Tibial nerve (tissue), 4 donors: Measurements from ENCODE around the gene RBM47. TPM values are rescaled to one million over a fixed set of nuclear protein-coding genes. Genes with fewer than 3 reads are reported as not detected.

ENCODE experiments used
- DNase-seq, 2 donors: peaks; one replicate each; pipeline ENCODE4 v3.0.0-alpha.2; 2019; ENCODE audit warnings: low spot score in 2 of 2
- H3K27ac ChIP-seq, 4 donors: fragments of 200-600 bp; sonication (generic) in 3 of 4; one replicate each; pipeline ENCODE4 v1.5.1; 2017 to 2019; ENCODE audit warnings: mild to moderate bottlenecking in 1 of 4
- H3K27me3 ChIP-seq, 2 donors: fragments of 200-600 bp; sonication (generic) in 1 of 2; one replicate each; pipeline versions ENCODE4 v1.5.1 to v1.6.0; 2017 to 2019
- H3K36me3 ChIP-seq, 3 donors: fragments of 200-600 bp; sonication (generic); one replicate each; pipeline ENCODE4 v1.5.1; 2018 to 2019
- H3K4me1 ChIP-seq, 4 donors: fragments of 200-600 bp; sonication (generic) in 3 of 4; one replicate each; pipeline ENCODE4 v1.5.1; 2017 to 2019
- H3K4me3 ChIP-seq, 4 donors: fragments of 200-600 bp; sonication (generic) in 3 of 4; one replicate each; pipeline ENCODE4 v1.5.1; 2017 to 2019; ENCODE audit warnings: mild to moderate bottlenecking in 1 of 4, moderate library complexity in 1 of 4
- H3K9me3 ChIP-seq, 4 donors: fragments of 200-600 bp; sonication (generic) in 3 of 4; one replicate each; pipeline ENCODE4 v1.5.1; 2017 to 2019
- EP300 ChIP-seq, 2 donors: sonication (generic); formaldehyde crosslinking; IDR thresholded peaks; one replicate each; pipeline ENCODE4 v1.6.1; 2017; ENCODE audit warnings: antibody characterized with exemption in 2 of 2, mild to moderate bottlenecking in 1 of 2
- POLR2A ChIP-seq, 2 donors: fragments of 450-650 bp; IDR thresholded peaks; one replicate each; pipeline ENCODE4 v1.6.1; 2017; ENCODE audit warnings: antibody characterized with exemption in 2 of 2, mild to moderate bottlenecking in 2 of 2, moderate library complexity in 2 of 2
- WGBS, 2 donors: methylation state at CpG; one replicate each; pipeline ENCODE4 v1.1.5; 2018; 5-methylcytosine and 5-hydroxymethylcytosine counted together
- total RNA-seq, 4 donors: library from RNA; depleted of rRNA; stranded (reverse); fragments of >200 nt; gene quantifications; one replicate each; pipeline ENCODE4 v1.1.0, GENCODE V29; 2016
- TF ChIP-seq, protein P1 (sequence below), 5 experiments: fragments of 200-600 bp in 3 of 5; fragments of 450-650 bp in 2 of 5; sonication (generic) in 3 of 5; IDR thresholded peaks; one replicate each; pipeline ENCODE4 v1.5.1; 2016 to 2019; ENCODE audit warnings: antibody characterized with exemption in 5 of 5, mild to moderate bottlenecking in 3 of 5, moderate library complexity in 2 of 5

Gene RBM47
- total RNA-seq, 4 donors from 2014 or later = 22.8 to 93.9 (median 41.0) TPM

DNA sequence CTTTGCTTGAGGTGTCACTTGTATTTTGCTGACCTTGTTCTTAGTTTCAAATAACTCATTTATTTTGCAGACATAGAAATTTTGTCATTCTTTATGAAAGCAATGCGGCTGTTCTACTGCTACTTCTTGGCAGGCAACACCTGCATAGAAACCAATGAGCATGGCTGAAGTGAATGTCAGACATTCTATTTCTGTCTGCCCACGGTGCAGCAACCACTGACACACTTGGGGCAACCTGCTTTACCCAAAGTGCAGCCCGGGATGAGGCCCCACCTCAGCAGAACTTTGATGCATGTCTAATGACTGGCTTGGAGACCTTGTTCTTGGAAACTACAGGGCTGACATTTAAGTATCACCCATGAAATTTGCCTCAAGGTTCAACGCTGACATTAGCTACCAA is 93.6 kb downstream of the RBM47 start:
- DNase-seq = no peak

DNA sequence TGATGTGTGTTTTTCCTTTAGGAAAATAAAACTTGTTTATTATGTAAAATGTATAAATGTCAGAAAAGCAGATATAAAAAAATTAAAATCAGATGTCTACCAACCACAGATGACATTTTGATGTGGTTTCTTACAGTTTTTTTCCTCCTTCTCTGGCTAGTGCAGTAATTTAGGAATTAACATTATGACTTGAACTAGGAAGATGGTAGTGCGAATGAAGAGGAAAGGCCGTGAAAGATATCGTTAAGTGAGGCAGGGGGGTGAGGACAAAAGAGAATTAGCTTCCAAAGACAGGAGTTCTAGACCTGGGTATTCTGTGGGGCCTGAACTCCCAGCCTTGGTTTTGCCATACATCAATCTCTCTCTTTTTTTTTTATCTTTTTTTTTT is 98.0 kb downstream of the RBM47 start:
- no peak for DNase-seq
- Histone ChIP-seq H3K36me3 (no peaks in the 10 kb centered on the region), H3K4me3 (no peak overlapping the region), H3K9me3 (no peaks in the 10 kb centered on the region), H3K4me1 (no peaks in the 10 kb centered on the region), H3K27ac (no peak overlapping the region), H3K27me3 (no peaks in the 10 kb centered on the region)
- WGBS, 2 donors = 77% methylated on average over 3 of the region's 3 CpGs
- TF ChIP-seq, protein P1, sequence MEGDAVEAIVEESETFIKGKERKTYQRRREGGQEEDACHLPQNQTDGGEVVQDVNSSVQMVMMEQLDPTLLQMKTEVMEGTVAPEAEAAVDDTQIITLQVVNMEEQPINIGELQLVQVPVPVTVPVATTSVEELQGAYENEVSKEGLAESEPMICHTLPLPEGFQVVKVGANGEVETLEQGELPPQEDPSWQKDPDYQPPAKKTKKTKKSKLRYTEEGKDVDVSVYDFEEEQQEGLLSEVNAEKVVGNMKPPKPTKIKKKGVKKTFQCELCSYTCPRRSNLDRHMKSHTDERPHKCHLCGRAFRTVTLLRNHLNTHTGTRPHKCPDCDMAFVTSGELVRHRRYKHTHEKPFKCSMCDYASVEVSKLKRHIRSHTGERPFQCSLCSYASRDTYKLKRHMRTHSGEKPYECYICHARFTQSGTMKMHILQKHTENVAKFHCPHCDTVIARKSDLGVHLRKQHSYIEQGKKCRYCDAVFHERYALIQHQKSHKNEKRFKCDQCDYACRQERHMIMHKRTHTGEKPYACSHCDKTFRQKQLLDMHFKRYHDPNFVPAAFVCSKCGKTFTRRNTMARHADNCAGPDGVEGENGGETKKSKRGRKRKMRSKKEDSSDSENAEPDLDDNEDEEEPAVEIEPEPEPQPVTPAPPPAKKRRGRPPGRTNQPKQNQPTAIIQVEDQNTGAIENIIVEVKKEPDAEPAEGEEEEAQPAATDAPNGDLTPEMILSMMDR (IDR thresholded peaks at IDR 0.05) = no peak
- TF ChIP-seq POLR2A (IDR thresholded peaks at IDR 0.05) (no peak), EP300 (IDR thresholded peaks at IDR 0.05) (no peak)

More for the DNA sequence above, 93.6 kb downstream of the RBM47 start:
- TF ChIP-seq EP300 (IDR thresholded peaks at IDR 0.05) = no peak
- TF ChIP-seq POLR2A (IDR thresholded peaks at IDR 0.05) = no peak
- TF ChIP-seq, protein P1 (IDR thresholded peaks at IDR 0.05) = no peak
- Histone ChIP-seq H3K27ac (no peak overlapping the region), H3K36me3 (no peaks in the 10 kb centered on the region), H3K4me3 (no peak overlapping the region), H3K27me3 (no peaks in the 10 kb centered on the region), H3K4me1 (no peaks in the 10 kb centered on the region), H3K9me3 (no peaks in the 10 kb centered on the region)
- WGBS, 2 donors = 77 to 90% methylated on average over 4 of the region's 4 CpGs

GRCh38 chr4:40530961-40531635 is 98.6 kb downstream of the RBM47 start:
- no peaks in the 10 kb centered on the region for H3K9me3 ChIP-seq
- no peak for DNase-seq
- no peaks in the 10 kb centered on the region for H3K27me3 ChIP-seq
- no peaks in the 10 kb centered on the region for H3K4me1 ChIP-seq
- H3K36me3 ChIP-seq = no peaks in the 10 kb centered on the region
- TF ChIP-seq POLR2A (IDR thresholded peaks at IDR 0.05) = no peak
- no peak for TF ChIP-seq EP300 (IDR thresholded peaks at IDR 0.05)
- TF ChIP-seq, protein P1 (IDR thresholded peaks at IDR 0.05) = no peak
- WGBS, 2 donors = 91 to 92% methylated on average over 10 of the region's 10 CpGs
- no peak overlapping the region for H3K27ac ChIP-seq
- no peak overlapping the region for H3K4me3 ChIP-seq

DNA sequence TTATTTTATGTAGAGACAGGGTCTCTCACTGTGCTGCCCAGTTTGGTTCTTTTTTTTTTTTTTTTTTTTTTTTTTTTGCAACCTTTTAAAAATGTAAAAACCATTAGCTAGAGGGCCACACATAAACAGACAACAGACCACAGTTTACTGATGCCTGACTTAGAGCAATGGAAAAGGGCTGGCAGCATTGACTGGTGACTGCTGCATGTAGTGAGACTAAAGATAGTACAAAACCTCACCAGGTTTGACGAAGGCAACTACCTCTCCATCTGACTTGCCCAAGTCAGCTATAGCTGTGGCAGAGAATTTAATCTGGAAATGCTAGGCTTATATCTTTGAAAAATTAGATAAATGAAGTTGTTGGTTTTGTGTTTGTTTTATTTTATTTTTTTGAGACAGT is 102.9 kb downstream of the RBM47 start:
- Histone ChIP-seq H3K9me3 (no peaks in the 10 kb centered on the region), H3K36me3 (no peaks in the 10 kb centered on the region), H3K27ac (peak overlapping the region in 1 of 4 donors; percentile 56), H3K4me3 (no peak overlapping the region), H3K4me1 (peaks cover 0 to 6% (median 0%) of the 10 kb centered on the region in 4 donors), H3K27me3 (no peaks in the 10 kb centered on the region)
- 90 to 100% methylated on average over 1 of the region's 1 CpG for WGBS, 2 donors
- no peak for DNase-seq
- TF ChIP-seq POLR2A (IDR thresholded peaks at IDR 0.05) (no peak), EP300 (IDR thresholded peaks at IDR 0.05) (no peak)
- TF ChIP-seq, protein P1 (IDR thresholded peaks at IDR 0.05) = no peak

DNA sequence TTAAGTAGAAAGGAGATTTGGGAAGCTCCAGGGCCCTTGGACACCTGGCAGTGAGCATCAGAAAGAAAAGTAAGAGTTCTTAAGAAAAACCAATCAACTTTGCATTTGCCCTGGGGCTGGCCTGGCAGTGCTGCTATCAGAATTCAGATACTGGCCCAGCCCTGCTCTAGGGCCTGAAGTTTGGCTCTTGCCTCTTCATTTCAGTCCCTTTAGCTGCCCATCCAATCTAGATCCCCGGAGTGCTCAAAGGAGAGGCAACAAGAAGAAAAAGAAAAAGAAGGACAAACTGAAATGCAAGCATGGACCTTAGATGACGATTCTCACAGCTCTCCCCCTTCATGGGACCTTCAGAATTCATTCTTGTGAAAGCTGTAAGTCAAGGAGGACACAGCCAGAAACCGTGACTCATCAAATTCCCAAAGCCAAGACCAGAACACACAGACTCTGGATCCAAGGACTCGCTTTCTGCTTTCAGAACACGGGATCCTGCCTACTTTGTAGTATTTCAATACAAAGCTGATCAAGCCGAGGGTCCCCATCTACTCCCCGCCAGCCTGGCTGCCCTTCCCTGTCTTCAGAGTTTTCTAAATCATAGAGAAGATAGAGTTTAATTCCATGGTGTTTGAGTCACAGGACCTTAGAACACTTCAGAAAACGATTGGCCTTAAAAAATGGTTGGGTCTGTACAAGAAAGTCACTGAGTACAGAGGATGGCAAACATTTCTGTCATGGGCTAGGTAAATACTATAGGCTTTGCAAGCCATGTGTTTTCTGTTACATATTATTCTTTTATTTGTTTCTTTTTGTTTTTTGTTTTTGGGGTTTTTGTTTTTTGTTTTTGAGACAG is 103.7 kb downstream of the RBM47 start:
- H3K27ac ChIP-seq = peak overlapping the region in 3 of 4 donors; percentile 40 to 56 (median 43)
- no peaks in the 10 kb centered on the region for H3K36me3 ChIP-seq
- 48 to 51% methylated on average over 8 of the region's 8 CpGs for WGBS, 2 donors
- H3K4me1 ChIP-seq = peaks cover 0 to 6% (median 0%) of the 10 kb centered on the region in 4 donors
- no peaks in the 10 kb centered on the region for H3K27me3 ChIP-seq
- H3K4me3 ChIP-seq = no peak overlapping the region
- DNase-seq = peak in 1 of 2 donors; percentile 38
- TF ChIP-seq EP300 (IDR thresholded peaks at IDR 0.05) = no peak
- TF ChIP-seq POLR2A (IDR thresholded peaks at IDR 0.05) = no peak
- TF ChIP-seq, protein P1 (IDR thresholded peaks at IDR 0.05) = no peak
- no peaks in the 10 kb centered on the region for H3K9me3 ChIP-seq
